Thoracic aorta (tissue), 2 donors: ENCODE results near the gene DISP3. TPM values are rescaled to one million over a fixed set of nuclear protein-coding genes. Genes with fewer than 3 reads are reported as not detected.

ENCODE experiments used
- ATAC-seq: fragments of 150-250 bp; one replicate; pipeline ENCODE4 v1.8.0; 2017; ENCODE audit warnings: low read depth; ENCODE audit not compliant: insufficient number of reproducible peaks, low FRiP score
- DNase-seq: peaks from one replicate; pipeline ENCODE4 v3.0.0-alpha.2; 2020; ENCODE audit warnings: low spot score
- H3K27ac ChIP-seq, 2 donors: fragments of 200-600 bp; sonication (generic); 1 replicate in 1 of 2; 2 replicates in 1 of 2; pipeline ENCODE4 v1.5.1; 2016; ENCODE audit warnings: mild to moderate bottlenecking in 2 of 2, moderate library complexity in 2 of 2
- H3K27me3 ChIP-seq: fragments of 200-600 bp; sonication (generic); replicated peaks from 2 replicates; pipeline ENCODE4 v1.6.0; 2016; ENCODE audit warnings: mild to moderate bottlenecking; ENCODE audit not compliant: insufficient read depth
- H3K36me3 ChIP-seq: fragments of 200-600 bp; sonication (generic); one replicate; pipeline ENCODE4 v1.5.1; 2016
- H3K4me1 ChIP-seq, 2 donors: fragments of 200-600 bp; sonication (generic); 1 replicate in 1 of 2; 2 replicates in 1 of 2; pipeline versions ENCODE4 v1.5.1 to v1.6.0; 2016; ENCODE audit warnings: low read depth in 2 of 2, mild to moderate bottlenecking in 1 of 2; ENCODE audit not compliant: control insufficient read depth in 1 of 2
- H3K4me3 ChIP-seq: fragments of 200-600 bp; sonication (generic); 2 replicates; pipeline ENCODE4 v1.5.1; 2016; ENCODE audit warnings: mild to moderate bottlenecking
- H3K9me3 ChIP-seq: fragments of 200-600 bp; sonication (generic); 2 replicates; pipeline ENCODE4 v1.5.1; 2016
- total RNA-seq, 2 donors: library from RNA; depleted of rRNA; stranded (reverse); fragments of >200 nt; gene quantifications; one replicate each; pipeline versions ENCODE4 v1.1.0 to v1.2.3, GENCODE V29; 2016
- TF ChIP-seq, protein P1 (sequence below): fragments of 200-600 bp; sonication (generic); IDR thresholded peaks from one replicate; pipeline ENCODE4 v1.5.1; 2019; ENCODE audit warnings: antibody characterized with exemption

The DISP3 gene
- not detected for total RNA-seq

DNA sequence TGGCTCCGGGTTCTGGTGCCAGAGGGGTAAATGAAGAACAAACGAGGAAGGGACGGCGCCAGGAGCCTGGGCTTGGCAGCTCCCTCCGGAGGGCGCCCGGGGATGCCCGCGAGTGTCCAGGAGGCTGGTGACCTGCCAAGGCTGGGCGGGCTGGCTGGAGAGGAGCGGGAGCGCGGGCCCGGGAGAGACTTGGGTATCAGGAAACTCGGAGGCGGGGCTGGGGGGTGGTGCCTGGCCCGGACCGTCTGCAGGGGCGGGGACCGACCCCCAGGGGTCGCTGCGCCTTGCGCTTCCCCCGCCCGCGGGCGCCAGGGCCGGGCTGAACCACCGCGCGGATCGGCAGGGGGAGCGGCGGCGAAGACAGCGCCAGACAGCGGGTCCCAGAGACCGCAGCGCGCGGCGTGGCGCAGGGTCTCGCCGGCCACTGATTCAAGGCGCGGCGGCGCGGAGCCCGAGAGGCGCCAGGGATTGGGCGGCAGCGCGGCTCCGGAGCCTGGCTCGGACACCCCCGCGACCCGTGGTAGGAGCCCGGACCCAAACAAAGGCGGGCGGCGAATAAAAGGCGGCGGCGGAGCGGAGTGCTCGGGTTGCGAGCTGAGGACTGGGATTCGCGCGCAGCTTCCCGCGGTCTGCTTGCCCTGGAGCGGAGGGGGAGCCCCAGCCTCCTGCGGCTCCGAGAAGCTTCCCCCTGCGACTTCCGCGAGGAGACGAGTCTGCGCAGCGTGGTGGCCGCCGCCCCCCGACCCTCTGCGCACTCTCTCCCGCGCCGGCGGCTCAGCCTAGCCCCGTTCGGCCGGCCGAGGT lies at the start of gene DISP3:
DISP3 (plus strand) TSS at position 585 of the 804 bp plus-strand sequence. CDS start 21,838 bp downstream, outside the sequence.
- H3K9me3 ChIP-seq = no peaks in the 10 kb centered on the region
- no peaks in the 10 kb centered on the region for H3K27me3 ChIP-seq
- no peak within 1 kb of the TSS for H3K27ac ChIP-seq
- no peak for ATAC-seq
- no peaks in the 10 kb centered on the region for H3K4me1 ChIP-seq
- peak within 1 kb of the TSS; percentile 60 for H3K4me3 ChIP-seq
- H3K36me3 ChIP-seq = no peaks in the 10 kb centered on the region
- TF ChIP-seq, protein P1, sequence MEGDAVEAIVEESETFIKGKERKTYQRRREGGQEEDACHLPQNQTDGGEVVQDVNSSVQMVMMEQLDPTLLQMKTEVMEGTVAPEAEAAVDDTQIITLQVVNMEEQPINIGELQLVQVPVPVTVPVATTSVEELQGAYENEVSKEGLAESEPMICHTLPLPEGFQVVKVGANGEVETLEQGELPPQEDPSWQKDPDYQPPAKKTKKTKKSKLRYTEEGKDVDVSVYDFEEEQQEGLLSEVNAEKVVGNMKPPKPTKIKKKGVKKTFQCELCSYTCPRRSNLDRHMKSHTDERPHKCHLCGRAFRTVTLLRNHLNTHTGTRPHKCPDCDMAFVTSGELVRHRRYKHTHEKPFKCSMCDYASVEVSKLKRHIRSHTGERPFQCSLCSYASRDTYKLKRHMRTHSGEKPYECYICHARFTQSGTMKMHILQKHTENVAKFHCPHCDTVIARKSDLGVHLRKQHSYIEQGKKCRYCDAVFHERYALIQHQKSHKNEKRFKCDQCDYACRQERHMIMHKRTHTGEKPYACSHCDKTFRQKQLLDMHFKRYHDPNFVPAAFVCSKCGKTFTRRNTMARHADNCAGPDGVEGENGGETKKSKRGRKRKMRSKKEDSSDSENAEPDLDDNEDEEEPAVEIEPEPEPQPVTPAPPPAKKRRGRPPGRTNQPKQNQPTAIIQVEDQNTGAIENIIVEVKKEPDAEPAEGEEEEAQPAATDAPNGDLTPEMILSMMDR = no peak
- no peak for DNase-seq

DNA sequence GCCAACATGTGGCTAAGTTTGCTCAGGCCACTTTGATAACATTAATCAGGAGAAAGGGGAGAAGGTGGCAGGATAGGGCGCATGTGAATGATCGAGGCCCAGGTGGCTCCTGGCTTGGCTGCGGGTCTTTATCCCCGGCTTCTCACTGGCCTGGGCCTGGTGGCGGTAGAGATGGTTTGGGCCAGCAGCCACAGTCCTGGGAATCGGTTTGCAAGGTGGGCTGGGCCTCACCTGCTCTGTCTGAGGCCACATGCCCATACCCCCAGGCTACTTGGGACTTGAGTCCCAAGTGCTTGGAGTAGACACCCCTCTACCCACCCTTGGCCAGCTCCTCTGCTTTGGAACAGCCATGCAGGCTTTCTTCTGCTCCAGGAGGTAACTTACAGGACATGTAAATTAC lies 49.7 kb upstream of the DISP3 start:
- ATAC-seq = no peak
- H3K9me3 ChIP-seq = no peaks in the 10 kb centered on the region
- no peaks in the 10 kb centered on the region for H3K4me1 ChIP-seq
- TF ChIP-seq, protein P1 = no peak
- DNase-seq = no peak
- no peak overlapping the region for H3K4me3 ChIP-seq
- H3K27ac ChIP-seq = no peak overlapping the region
- no peaks in the 10 kb centered on the region for H3K36me3 ChIP-seq
- no peaks in the 10 kb centered on the region for H3K27me3 ChIP-seq

GRCh38 chr1:11429935-11430334 lies 49.0 kb upstream of the DISP3 start:
- ATAC-seq (no peak), DNase-seq (no peak)
- Histone ChIP-seq H3K9me3 (no peaks in the 10 kb centered on the region), H3K4me1 (no peaks in the 10 kb centered on the region), H3K27me3 (no peaks in the 10 kb centered on the region), H3K4me3 (no peak overlapping the region), H3K36me3 (no peaks in the 10 kb centered on the region), H3K27ac (no peak overlapping the region)
- TF ChIP-seq, protein P1 = no peak

DNA sequence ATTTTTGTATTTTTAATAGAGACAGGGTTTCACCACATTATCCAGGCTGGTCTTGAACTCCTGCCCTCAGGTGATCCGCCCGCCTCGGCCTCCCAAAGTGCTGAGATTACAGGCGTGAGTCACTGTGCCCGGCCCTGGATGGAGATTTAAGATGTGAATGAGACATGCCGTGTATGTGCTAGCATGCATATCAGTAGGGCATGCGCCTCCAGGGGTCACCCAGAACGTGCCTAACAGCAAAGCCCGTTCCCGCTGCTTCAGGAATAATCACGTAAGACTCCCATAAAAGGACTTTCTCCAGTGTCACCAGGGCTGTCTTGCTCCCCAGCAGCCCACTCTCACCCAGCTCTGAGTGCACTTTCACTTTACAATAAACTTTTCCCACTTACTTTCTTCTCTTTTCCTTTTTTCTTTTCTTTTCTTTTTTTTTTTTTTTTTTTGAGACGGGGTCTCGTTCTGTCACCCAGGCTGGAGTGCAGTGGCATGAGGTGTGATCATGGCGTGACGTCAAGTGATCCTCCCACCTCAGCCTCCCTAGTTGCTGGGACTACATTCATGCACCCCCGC lies 46.9 kb upstream of the DISP3 start:
- ATAC-seq = no peak
- Histone ChIP-seq H3K36me3 (no peaks in the 10 kb centered on the region), H3K4me3 (no peak overlapping the region), H3K27me3 (no peaks in the 10 kb centered on the region), H3K9me3 (no peaks in the 10 kb centered on the region), H3K4me1 (no peaks in the 10 kb centered on the region), H3K27ac (no peak overlapping the region)
- TF ChIP-seq, protein P1 = no peak
- no peak for DNase-seq

- ATAC-seq (no peak), DNase-seq (no peak)
- H3K27ac ChIP-seq = no peak overlapping the region
- TF ChIP-seq, protein P1 = no peak
- H3K9me3 ChIP-seq = no peaks in the 10 kb centered on the region
- no peaks in the 10 kb centered on the region for H3K36me3 ChIP-seq
- no peaks in the 10 kb centered on the region for H3K4me1 ChIP-seq
- no peak overlapping the region for H3K4me3 ChIP-seq
- H3K27me3 ChIP-seq = no peaks in the 10 kb centered on the region
Observed at GRCh38 chr1:11432526-11432925, 46.4 kb upstream of the DISP3 start.
